ENCODE data around the gene MAN1A1. TPM values are rescaled to one million over a fixed set of nuclear protein-coding genes. Genes with fewer than 3 reads are reported as not detected.
"Not testable (repeated sequence)": the region's sequence is repeated elsewhere in the genome, so short reads cannot be mapped to it uniquely, and the experiment has no call there.

Gene MAN1A1
- total RNA-seq, 1 donor from 2014 or later, result 23.4 TPM

DNA sequence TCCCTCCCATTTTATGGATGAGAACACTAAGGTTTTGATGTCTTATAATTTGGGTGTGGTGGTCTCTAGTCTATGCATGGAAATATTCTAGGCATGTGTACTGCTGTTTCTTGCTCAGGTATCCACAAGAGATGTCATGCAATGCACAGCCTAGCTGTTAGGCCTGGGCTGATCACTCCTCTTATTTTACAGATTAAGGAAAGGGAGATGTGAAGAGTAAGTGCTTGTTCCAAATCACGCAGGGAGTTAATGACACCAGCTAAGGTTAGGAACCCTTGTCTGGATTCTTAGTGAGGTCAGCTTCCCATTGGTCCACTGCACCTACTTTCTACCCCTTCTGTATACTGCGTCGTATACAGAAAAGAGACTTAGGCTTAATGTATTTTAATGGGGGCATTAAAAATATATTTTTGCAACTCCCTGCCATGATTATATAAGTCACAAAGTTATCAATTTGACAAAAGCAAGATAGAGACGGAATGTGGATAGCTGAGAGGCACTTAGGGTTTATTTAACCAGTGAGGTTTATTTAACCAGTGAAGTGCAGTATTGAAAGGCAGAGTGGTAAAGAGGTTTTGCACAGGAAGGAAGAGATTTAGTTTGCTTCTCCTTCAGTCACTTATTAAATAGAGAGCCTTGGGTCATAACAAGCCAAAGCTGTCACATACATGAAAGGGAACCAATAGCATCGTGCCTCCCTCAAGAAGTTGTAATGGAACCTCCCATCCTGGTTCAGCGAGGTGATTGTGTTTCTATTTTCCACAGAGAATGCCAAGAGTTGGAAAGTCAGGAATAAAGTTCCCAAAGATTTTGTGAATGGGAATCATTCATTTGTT is 176.1 kb downstream of the MAN1A1 start:
- TF ChIP-seq, protein P1, sequence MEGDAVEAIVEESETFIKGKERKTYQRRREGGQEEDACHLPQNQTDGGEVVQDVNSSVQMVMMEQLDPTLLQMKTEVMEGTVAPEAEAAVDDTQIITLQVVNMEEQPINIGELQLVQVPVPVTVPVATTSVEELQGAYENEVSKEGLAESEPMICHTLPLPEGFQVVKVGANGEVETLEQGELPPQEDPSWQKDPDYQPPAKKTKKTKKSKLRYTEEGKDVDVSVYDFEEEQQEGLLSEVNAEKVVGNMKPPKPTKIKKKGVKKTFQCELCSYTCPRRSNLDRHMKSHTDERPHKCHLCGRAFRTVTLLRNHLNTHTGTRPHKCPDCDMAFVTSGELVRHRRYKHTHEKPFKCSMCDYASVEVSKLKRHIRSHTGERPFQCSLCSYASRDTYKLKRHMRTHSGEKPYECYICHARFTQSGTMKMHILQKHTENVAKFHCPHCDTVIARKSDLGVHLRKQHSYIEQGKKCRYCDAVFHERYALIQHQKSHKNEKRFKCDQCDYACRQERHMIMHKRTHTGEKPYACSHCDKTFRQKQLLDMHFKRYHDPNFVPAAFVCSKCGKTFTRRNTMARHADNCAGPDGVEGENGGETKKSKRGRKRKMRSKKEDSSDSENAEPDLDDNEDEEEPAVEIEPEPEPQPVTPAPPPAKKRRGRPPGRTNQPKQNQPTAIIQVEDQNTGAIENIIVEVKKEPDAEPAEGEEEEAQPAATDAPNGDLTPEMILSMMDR (conservative IDR thresholded peaks at IDR 0.05; ENCODE audit: low read depth, low read length), result no peak
- no peak for DNase-seq (ENCODE audit: low read depth)
- H3K4me3 ChIP-seq (ENCODE audit: low read depth, low read length), result no peak overlapping the region

DNA sequence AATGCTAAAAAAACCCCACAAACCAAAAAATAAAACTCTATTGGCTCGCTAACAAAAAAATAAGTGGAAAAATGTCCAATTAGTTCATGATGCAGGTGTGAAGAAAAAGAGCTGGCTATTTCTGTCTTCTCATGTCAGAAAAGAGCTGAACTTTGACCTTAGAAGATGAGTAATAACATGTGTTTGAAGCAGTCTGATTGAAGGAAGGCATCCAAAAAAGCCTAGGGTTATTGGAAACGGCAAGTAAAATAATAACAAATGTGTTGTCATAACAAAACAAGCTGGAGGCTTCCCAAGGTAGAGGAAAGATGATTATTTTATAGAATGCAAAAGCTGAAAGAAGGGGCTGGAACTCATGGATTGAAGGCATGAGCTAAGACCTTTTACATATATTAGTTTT is 176.7 kb downstream of the MAN1A1 start:
- H3K4me3 ChIP-seq (ENCODE audit: low read depth, low read length), result no peak overlapping the region
- no peak for DNase-seq (ENCODE audit: low read depth)
- TF ChIP-seq, protein P1 (conservative IDR thresholded peaks at IDR 0.05; ENCODE audit: low read depth, low read length), result no peak

DNA sequence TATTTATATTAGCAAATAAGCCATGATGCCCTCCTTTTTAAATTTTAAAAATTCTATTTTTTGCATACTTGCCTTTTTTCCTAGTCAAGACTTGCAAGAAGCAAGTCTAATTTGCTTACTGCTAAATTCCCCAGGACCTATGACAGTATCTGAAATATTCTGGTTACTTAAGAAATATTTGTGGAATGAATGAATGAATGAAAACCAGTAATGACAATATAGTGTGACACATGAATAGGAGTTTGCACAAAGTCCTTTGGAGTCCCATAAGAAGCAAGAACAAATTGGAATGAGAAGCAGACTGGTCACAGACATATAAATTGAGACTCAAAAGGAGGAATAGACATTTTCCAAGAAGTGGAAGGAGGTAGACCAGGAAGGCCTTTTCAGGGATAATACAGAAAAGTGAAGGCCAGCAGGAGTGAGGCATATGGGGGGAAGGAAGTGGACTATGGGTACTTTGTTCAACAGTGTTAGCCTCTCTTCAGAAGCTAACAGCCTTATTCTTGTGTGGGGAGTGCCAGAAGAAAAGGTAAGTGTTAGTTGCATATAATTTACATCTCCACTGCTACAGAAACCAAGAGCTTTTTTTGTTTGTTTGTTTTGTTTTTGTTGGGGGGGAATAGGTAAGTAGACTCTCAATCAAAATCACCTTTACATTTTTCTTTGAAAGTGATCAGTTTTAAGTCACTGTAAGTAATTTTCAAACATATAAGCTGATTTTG is 177.5 kb downstream of the MAN1A1 start:
- TF ChIP-seq, protein P1 (conservative IDR thresholded peaks at IDR 0.05; ENCODE audit: low read depth, low read length), result no peak
- no peak for DNase-seq (ENCODE audit: low read depth)
- no peak overlapping the region for H3K4me3 ChIP-seq (ENCODE audit: low read depth, low read length)

DNA sequence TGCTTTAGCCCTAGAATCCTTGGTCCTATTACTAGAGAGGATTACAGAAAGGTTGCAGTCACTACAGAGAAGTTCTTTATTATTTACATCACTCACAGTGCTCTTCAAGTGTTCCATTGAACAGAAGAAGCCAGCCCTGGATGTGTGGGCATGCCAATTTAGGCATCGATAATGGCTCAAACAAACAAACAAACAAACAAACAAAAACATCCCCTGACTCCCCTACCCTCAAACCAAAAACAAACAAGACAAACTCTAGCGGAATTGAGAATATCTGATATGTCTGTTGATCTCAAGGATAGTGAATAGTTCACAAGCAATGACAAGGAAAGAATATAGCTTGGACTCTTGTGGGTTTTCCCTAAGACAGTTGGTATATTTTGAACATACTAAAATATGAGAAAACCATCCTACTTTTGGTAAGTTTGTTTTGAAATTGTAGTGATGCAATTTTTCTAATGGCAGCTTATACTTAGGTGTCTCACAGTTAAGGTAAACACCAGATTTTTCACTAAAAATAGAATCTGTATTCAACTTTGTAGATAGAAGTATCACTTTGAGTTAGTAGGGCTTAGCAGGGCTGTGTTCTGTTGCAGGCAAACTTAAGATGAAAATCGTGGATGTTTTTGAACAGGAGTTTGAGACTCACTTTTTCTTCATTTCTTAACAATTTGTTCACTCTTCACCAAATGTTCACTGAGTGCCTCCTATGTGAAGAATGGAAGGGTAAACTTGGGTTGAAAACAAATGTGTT is 178.3 kb downstream of the MAN1A1 start:
- H3K4me3 ChIP-seq (ENCODE audit: low read depth, low read length), result no peak overlapping the region
- TF ChIP-seq, protein P1 (conservative IDR thresholded peaks at IDR 0.05; ENCODE audit: low read depth, low read length), result no peak
- no peak for DNase-seq (ENCODE audit: low read depth)

DNA sequence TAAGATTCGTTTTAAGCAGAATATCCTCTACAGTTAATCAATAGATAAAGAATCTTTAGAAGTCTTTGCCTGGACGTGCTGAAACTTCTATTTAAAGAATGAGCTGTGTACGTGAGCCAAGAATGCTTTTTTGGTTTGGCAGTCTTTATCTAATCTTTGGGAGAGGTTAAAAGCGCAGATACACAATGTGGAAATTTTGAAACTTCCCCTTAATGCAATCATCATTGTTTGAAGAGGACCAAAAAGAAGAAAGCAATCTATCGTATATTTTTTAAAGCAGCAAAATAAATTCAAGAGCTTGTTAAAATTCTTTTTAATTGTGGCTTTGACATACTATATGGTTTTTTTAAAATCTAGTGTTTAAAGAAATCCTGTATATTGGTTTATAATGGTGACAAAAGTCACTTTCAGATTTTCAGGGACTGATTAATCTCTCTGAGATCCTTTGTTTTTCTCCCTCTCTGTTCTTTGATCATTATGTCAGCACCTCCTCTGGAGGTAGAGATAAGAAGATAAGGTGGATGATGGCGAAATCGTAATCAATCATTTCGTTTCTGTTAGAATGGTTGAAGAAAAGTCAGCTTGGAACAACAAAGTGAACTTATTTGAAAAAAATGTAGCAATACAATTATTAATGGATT is 179.0 kb downstream of the MAN1A1 start:
- H3K4me3 ChIP-seq (ENCODE audit: low read depth, low read length), result no peak overlapping the region
- DNase-seq (ENCODE audit: low read depth), result no peak
- TF ChIP-seq, protein P1 (conservative IDR thresholded peaks at IDR 0.05; ENCODE audit: low read depth, low read length), result no peak

DNA sequence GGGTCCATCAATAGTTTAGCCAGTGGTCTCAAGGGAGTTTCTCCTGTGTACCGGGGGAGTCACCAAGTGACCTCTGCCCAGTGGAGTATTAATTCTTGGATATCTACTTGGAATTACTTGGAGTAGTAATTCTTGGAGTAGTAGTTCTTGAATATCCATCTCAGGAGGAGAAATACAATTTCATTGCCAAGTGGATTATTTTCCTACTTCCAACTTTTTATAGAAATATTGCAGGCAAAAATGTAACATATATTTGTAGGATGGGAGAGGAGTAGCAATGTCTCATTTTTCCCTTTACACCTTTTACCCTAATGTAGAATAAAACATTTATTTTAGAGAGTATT is 179.5 kb downstream of the MAN1A1 start:
- H3K4me3 ChIP-seq (ENCODE audit: low read depth, low read length), result no peak overlapping the region
- TF ChIP-seq, protein P1 (conservative IDR thresholded peaks at IDR 0.05; ENCODE audit: low read depth, low read length), result no peak
- DNase-seq (ENCODE audit: low read depth), result no peak

DNA sequence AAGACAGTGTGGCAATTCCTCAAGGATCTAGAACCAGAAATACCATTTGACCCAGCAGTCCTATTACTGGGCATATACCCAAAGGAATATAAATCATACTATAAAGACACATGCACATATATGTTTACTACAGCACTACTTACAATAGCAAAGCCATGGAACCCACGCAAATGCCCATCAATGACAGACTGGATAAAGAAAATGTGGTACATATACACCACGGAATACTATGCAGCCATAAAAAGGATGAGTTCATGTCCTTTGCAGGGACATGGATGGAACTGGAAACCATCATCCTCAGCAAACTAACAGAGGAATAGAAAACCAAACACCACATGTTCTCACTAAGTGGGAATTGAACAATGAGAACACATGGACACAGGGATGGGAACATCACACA is 180.2 kb downstream of the MAN1A1 start:
- H3K4me3 ChIP-seq (ENCODE audit: low read depth, low read length); DNase-seq (ENCODE audit: low read depth): not testable (repeated sequence)

All from epithelial cell of proximal tubule (primary cell).